Smooth muscle cell (in vitro differentiated cells): ENCODE measurements around the gene GPR137B. TPM values are rescaled to one million over a fixed set of nuclear protein-coding genes. Genes with fewer than 3 reads are reported as not detected.

Experiments used
- DNase-seq: peaks from one replicate; lab custom pipeline; 2025; ENCODE audit not compliant: unreplicated experiment; lab: John Stamatoyannopoulos, UW
- H2AFZ ChIP-seq: fragments of 200-600 bp; sonication (generic); 2 replicates; pipeline ENCODE4 v1.6.0; 2016; ENCODE audit warnings: antibody characterized with exemption, low read depth, mild to moderate bottlenecking
- H3F3A ChIP-seq: fragments of 200-600 bp; sonication (generic); 2 replicates; pipeline ENCODE4 v1.6.0; 2017; ENCODE audit warnings: antibody characterized with exemption, low read depth
- H3K27ac ChIP-seq: fragments of 200-600 bp; sonication (generic); 2 replicates; pipeline ENCODE4 v1.5.1; 2016; ENCODE audit warnings: low read depth, mild to moderate bottlenecking
- H3K27me3 ChIP-seq: fragments of 200-600 bp; sonication (generic); 2 replicates; pipeline ENCODE4 v1.6.1; 2016; ENCODE audit warnings: low read depth, mild to moderate bottlenecking
- H3K36me3 ChIP-seq: fragments of 200-600 bp; sonication (generic); 2 replicates; pipeline ENCODE4 v1.5.1; 2016; ENCODE audit warnings: low read depth
- H3K4me1 ChIP-seq: fragments of 200-600 bp; sonication (generic); 2 replicates; pipeline ENCODE4 v1.5.1; 2016; ENCODE audit warnings: low read depth
- H3K4me2 ChIP-seq: fragments of 200-600 bp; sonication (generic); 2 replicates; pipeline ENCODE4 v1.6.0; 2016; ENCODE audit warnings: mild to moderate bottlenecking
- H3K4me3 ChIP-seq: fragments of 200-600 bp; sonication (generic); 2 replicates; pipeline ENCODE4 v1.5.1; 2016; ENCODE audit warnings: mild to moderate bottlenecking
- H3K79me2 ChIP-seq: fragments of 200-600 bp; sonication (generic); 2 replicates; pipeline ENCODE4 v1.6.0; 2016; ENCODE audit warnings: low read depth, mild to moderate bottlenecking
- H3K9ac ChIP-seq: fragments of 200-600 bp; sonication (generic); 2 replicates; pipeline ENCODE4 v1.6.0; 2016; ENCODE audit warnings: low read depth
- H3K9me3 ChIP-seq: fragments of 200-600 bp; sonication (generic); replicated peaks from 2 replicates; pipeline ENCODE4 v1.5.1; 2016; ENCODE audit warnings: low read depth
- H4K20me1 ChIP-seq: fragments of 200-600 bp; sonication (generic); 2 replicates; pipeline ENCODE4 v1.6.0; 2016; ENCODE audit warnings: low read depth
- CTCF ChIP-seq: fragments of 200-600 bp; sonication (generic); IDR thresholded peaks from 2 replicates; pipeline ENCODE4 v1.5.1; 2017; ENCODE audit warnings: borderline replicate concordance, mild to moderate bottlenecking, antibody characterized with exemption; ENCODE audit not compliant: insufficient read depth, poor library complexity, severe bottlenecking
- WGBS: methylation state at CpG from one replicate; pipeline ENCODE4 v1.1.7; 2016; ENCODE audit warnings: low lambda C conversion rate; 5-methylcytosine and 5-hydroxymethylcytosine counted together
- polyA plus RNA-seq: library from polyadenylated mRNA; unstranded; fragments of >200 nt; fragmentation: Nextera tagmentation; extraction: Ambion mirVana; gene quantifications from 2 replicates; pipeline ENCODE4 v1.2.1, GENCODE V29; 2016
- total RNA-seq: library from RNA; depleted of rRNA; stranded (reverse); fragments of >200 nt; gene quantifications from 2 replicates; pipeline ENCODE4 v1.2.3, GENCODE V29; 2014

The GPR137B gene
- total and polyA plus RNA-seq, 2 experiments from 2014 or later: 16.2 to 17.7 TPM

- no peak overlapping the region for H3K4me2 ChIP-seq
- H3K9me3 ChIP-seq: no peaks in the 10 kb centered on the region
- 64% methylated on average over 3 of the region's 3 CpGs for WGBS
- TF ChIP-seq CTCF: no peak
- no peak overlapping the region for H2AFZ ChIP-seq
- no peak overlapping the region for H3K4me3 ChIP-seq
- no peak for DNase-seq
- H4K20me1 ChIP-seq: no peaks in the 10 kb centered on the region
- no peak overlapping the region for H3K9ac ChIP-seq
- no peaks in the 10 kb centered on the region for H3F3A ChIP-seq
- no peak overlapping the region for H3K27ac ChIP-seq
- peaks cover 4% of the 10 kb centered on the region for H3K4me1 ChIP-seq
- H3K36me3 ChIP-seq: no peaks in the 10 kb centered on the region
- H3K79me2 ChIP-seq: no peaks in the 10 kb centered on the region
- peaks cover 5% of the 10 kb centered on the region for H3K27me3 ChIP-seq
Measured at GRCh38 chr1:236130372-236130771, 12.0 kb upstream of the GPR137B start.

GRCh38 chr1:236131916-236132315 is 10.4 kb upstream of the GPR137B start:
- peaks cover 4% of the 10 kb centered on the region for H3K4me1 ChIP-seq
- H3K4me3 ChIP-seq: no peak overlapping the region
- H3K9ac ChIP-seq: no peak overlapping the region
- H3K79me2 ChIP-seq: no peaks in the 10 kb centered on the region
- TF ChIP-seq CTCF: no peak
- no peaks in the 10 kb centered on the region for H3K36me3 ChIP-seq
- no peaks in the 10 kb centered on the region for H3K9me3 ChIP-seq
- no peak overlapping the region for H3K27ac ChIP-seq
- peaks cover 13% of the 10 kb centered on the region for H3K27me3 ChIP-seq
- H3F3A ChIP-seq: no peaks in the 10 kb centered on the region
- no peaks in the 10 kb centered on the region for H4K20me1 ChIP-seq
- no peak for DNase-seq
- H3K4me2 ChIP-seq: no peak overlapping the region
- no peak overlapping the region for H2AFZ ChIP-seq
- 44% methylated on average over 1 of the region's 1 CpG for WGBS

- H3K79me2 ChIP-seq: no peaks in the 10 kb centered on the region
- no peaks in the 10 kb centered on the region for H3K36me3 ChIP-seq
- H3K9me3 ChIP-seq: no peaks in the 10 kb centered on the region
- H3K27ac ChIP-seq: no peak overlapping the region
- H4K20me1 ChIP-seq: no peaks in the 10 kb centered on the region
- peaks cover 4% of the 10 kb centered on the region for H3K4me1 ChIP-seq
- peaks cover 13% of the 10 kb centered on the region for H3K27me3 ChIP-seq
- H3K4me2 ChIP-seq: no peak overlapping the region
- H3F3A ChIP-seq: no peaks in the 10 kb centered on the region
- no peak overlapping the region for H3K9ac ChIP-seq
- DNase-seq: no peak
- H2AFZ ChIP-seq: no peak overlapping the region
- TF ChIP-seq CTCF: no peak
- WGBS: 66% methylated on average over 5 of the region's 5 CpGs
- H3K4me3 ChIP-seq: no peak overlapping the region
Measured at GRCh38 chr1:236132420-236133046, 9.8 kb upstream of the GPR137B start.

- Histone ChIP-seq H3F3A (no peaks in the 10 kb centered on the region), H3K4me1 (peaks cover 4% of the 10 kb centered on the region), H3K4me3 (no peak overlapping the region), H3K4me2 (no peak overlapping the region), H4K20me1 (no peaks in the 10 kb centered on the region), H3K36me3 (no peaks in the 10 kb centered on the region), H3K79me2 (no peaks in the 10 kb centered on the region), H3K9me3 (no peaks in the 10 kb centered on the region), H2AFZ (no peak overlapping the region), H3K27me3 (peaks cover 18% of the 10 kb centered on the region), H3K9ac (no peak overlapping the region), H3K27ac (no peak overlapping the region)
- 91% methylated on average over 7 of the region's 7 CpGs for WGBS
- DNase-seq: no peak
- no peak for TF ChIP-seq CTCF
Measured at GRCh38 chr1:236133339-236133738, 9.0 kb upstream of the GPR137B start.
